Measurements from ENCODE around the gene EFNB3.
A peak's percentile ranks its signal among the peaks of the same experiment; 100 is the strongest.

The EFNB3 gene

GRCh38 chr17:7697828-7698588 lies 7.0 kb upstream of the EFNB3 start:
- no peak overlapping the region for H3K9ac ChIP-seq
- peaks cover 11% of the 10 kb centered on the region for H3K4me1 ChIP-seq
- H4K20me1 ChIP-seq, result peaks cover 18% of the 10 kb centered on the region; the same call in 1 of the 2 replicates
- H3K27me3 ChIP-seq, result peaks cover 5% of the 10 kb centered on the region
- H3K9me3 ChIP-seq, result no peaks in the 10 kb centered on the region
- peaks cover 86% of the 10 kb centered on the region for H3K36me3 ChIP-seq
- TF ChIP-seq Cebpa-rat (IDR thresholded peaks at IDR 0.05), result no peak
- no peak overlapping the region for H3K27ac ChIP-seq
- H3K4me3 ChIP-seq, result no peak overlapping the region
- no peak overlapping the region for H3K4me2 ChIP-seq

GRCh38 chr17:7700510-7700909 lies 4.5 kb upstream of the EFNB3 start:
- H3K36me3 ChIP-seq, result peaks cover 68% of the 10 kb centered on the region
- no peak overlapping the region for H3K9ac ChIP-seq
- H3K27ac ChIP-seq, result no peak overlapping the region
- H4K20me1 ChIP-seq, result peaks cover 40% of the 10 kb centered on the region
- H3K4me2 ChIP-seq, result no peak overlapping the region
- peaks cover 30% of the 10 kb centered on the region for H3K27me3 ChIP-seq
- no peak overlapping the region for H3K4me3 ChIP-seq
- no peak for TF ChIP-seq Cebpa-rat (IDR thresholded peaks at IDR 0.05)
- peaks cover 11% of the 10 kb centered on the region for H3K4me1 ChIP-seq
- H3K9me3 ChIP-seq, result no peaks in the 10 kb centered on the region

- Histone ChIP-seq H3K9me3 (no peaks in the 10 kb centered on the region), H4K20me1 (peaks cover 52% of the 10 kb centered on the region), H3K9ac (no peak overlapping the region), H3K4me1 (peaks cover 18% of the 10 kb centered on the region), H3K4me3 (no peak overlapping the region), H3K27me3 (peaks cover 42% of the 10 kb centered on the region), H3K4me2 (no peak overlapping the region), H3K27ac (no peak overlapping the region), H3K36me3 (peaks cover 60% of the 10 kb centered on the region)
- TF ChIP-seq Cebpa-rat (IDR thresholded peaks at IDR 0.05), result no peak
Measured at GRCh38 chr17:7701681-7702080, 3.3 kb upstream of the EFNB3 start.

- peaks cover 50% of the 10 kb centered on the region for H3K36me3 ChIP-seq
- no peaks in the 10 kb centered on the region for H3K9me3 ChIP-seq
- TF ChIP-seq Cebpa-rat (IDR thresholded peaks at IDR 0.05), result no peak
- H3K27ac ChIP-seq, result no peak overlapping the region
- peaks cover 62% of the 10 kb centered on the region for H4K20me1 ChIP-seq
- no peak overlapping the region for H3K9ac ChIP-seq
- no peak overlapping the region for H3K4me3 ChIP-seq
- no peak overlapping the region for H3K4me2 ChIP-seq
- peaks cover 18% of the 10 kb centered on the region for H3K4me1 ChIP-seq
- H3K27me3 ChIP-seq, result peaks cover 52% of the 10 kb centered on the region
Measured at GRCh38 chr17:7702776-7703175, 2.2 kb upstream of the EFNB3 start.

- TF ChIP-seq Cebpa-rat (IDR thresholded peaks at IDR 0.05), result no peak
- no peak overlapping the region for H3K4me3 ChIP-seq
- H3K4me2 ChIP-seq, result 0 out of 2 replicates have a peak overlapping the region, but pooled peaks have one; percentile 73
- peaks cover 42% of the 10 kb centered on the region for H3K36me3 ChIP-seq
- H3K4me1 ChIP-seq, result peaks cover 18% of the 10 kb centered on the region
- H3K27me3 ChIP-seq, result peaks cover 60% of the 10 kb centered on the region
- no peaks in the 10 kb centered on the region for H3K9me3 ChIP-seq
- no peak overlapping the region for H3K9ac ChIP-seq
- H3K27ac ChIP-seq, result no peak overlapping the region
- H4K20me1 ChIP-seq, result peaks cover 62% of the 10 kb centered on the region
Measured at GRCh38 chr17:7703584-7704479, 1.2 kb upstream of the EFNB3 start.

GRCh38 chr17:7705269-7706255 lies 560 bp downstream of the EFNB3 start:
- Histone ChIP-seq H3K27ac (no peak overlapping the region), H3K4me3 (peak overlapping the region; percentile 59), H3K4me1 (peaks cover 28% of the 10 kb centered on the region), H3K4me2 (peak overlapping the region; percentile 73), H4K20me1 (peaks cover 62% of the 10 kb centered on the region), H3K9ac (no peak overlapping the region), H3K9me3 (no peaks in the 10 kb centered on the region), H3K27me3 (peaks cover 60% of the 10 kb centered on the region), H3K36me3 (peaks cover 29% of the 10 kb centered on the region)
- no peak for TF ChIP-seq Cebpa-rat (IDR thresholded peaks at IDR 0.05)

- Histone ChIP-seq H3K27ac (no peak overlapping the region), H3K4me2 (no peak overlapping the region), H3K9me3 (no peaks in the 10 kb centered on the region), H3K27me3 (peaks cover 66% of the 10 kb centered on the region), H3K36me3 (peaks cover 17% of the 10 kb centered on the region), H4K20me1 (peaks cover 57% of the 10 kb centered on the region), H3K9ac (no peak overlapping the region), H3K4me1 (peaks cover 30% of the 10 kb centered on the region), H3K4me3 (no peak overlapping the region)
- TF ChIP-seq Cebpa-rat (IDR thresholded peaks at IDR 0.05), result no peak
Measured at GRCh38 chr17:7706631-7707354, 1.8 kb downstream of the EFNB3 start.

GRCh38 chr17:7707446-7707845 lies 2.4 kb downstream of the EFNB3 start:
- Histone ChIP-seq H3K4me2 (no peak overlapping the region), H3K4me3 (no peak overlapping the region), H3K4me1 (peaks cover 30% of the 10 kb centered on the region), H3K27ac (no peak overlapping the region), H3K36me3 (peaks cover 10% of the 10 kb centered on the region), H3K9me3 (no peaks in the 10 kb centered on the region), H3K9ac (no peak overlapping the region), H3K27me3 (peaks cover 73% of the 10 kb centered on the region), H4K20me1 (peaks cover 50% of the 10 kb centered on the region)
- TF ChIP-seq Cebpa-rat (IDR thresholded peaks at IDR 0.05), result no peak

All from BLaER1 (cell line).